ENCODE results near the gene ATRNL1. TPM values are rescaled to one million over a fixed set of nuclear protein-coding genes. Genes with fewer than 3 reads are reported as not detected.
A peak's percentile ranks its signal among the peaks of the same experiment; 100 is the strongest.

ATRNL1 gene
- total and polyA plus RNA-seq, 2 experiments from 2014 or later = 4.8 to 29.7 TPM

DNA sequence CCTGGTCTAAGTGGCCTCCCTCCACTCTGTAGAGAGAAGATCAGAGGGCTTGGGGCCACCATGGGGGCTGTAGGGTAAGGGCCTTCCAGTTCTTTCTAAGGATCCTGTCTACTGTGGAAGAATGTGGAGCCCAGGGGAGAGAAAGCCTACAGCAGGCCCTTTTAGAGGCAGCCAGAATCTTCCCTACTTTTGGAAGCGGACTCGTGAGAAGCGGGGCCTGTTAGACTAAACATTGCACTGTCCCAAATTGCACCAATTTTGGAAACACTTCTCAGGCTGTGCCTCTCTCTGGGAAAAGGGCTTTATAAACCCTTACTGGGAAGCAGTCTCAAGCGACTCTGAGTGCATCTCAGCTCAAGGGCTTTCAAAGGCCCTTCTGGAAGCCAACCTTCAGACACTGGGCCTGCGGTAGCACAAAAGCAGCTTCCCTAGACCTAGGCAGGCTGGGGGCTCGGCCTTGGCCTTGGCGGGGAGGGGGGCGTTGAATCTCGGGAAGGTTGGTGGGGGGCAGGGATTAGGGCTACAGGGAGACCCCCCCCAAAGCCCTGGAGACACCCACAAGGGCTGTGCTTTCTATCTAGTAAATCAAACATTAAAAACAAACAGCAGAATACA, 881.8 kb downstream of the ATRNL1 start:
- Mint-ChIP-seq H3K4me1 (peaks cover 25% of the 10 kb centered on the region), H3K27ac (no peak overlapping the region), H3K9me3 (peaks cover 10% of the 10 kb centered on the region), H3K36me3 (ENCODE audit: low read depth) (peaks cover 7% of the 10 kb centered on the region), H3K4me3 (no peak overlapping the region), H3K27me3 (ENCODE audit: insufficient read depth, low read depth, poor library complexity) (peaks cover 11% of the 10 kb centered on the region)
- ATAC-seq (peak; percentile 52), DNase-seq (ENCODE audit: low spot score) (no peak)
- no peaks in the 10 kb centered on the region for H3K79me2 ChIP-seq (replicated peaks; ENCODE audit: insufficient read depth)
- peaks cover 15% of the 10 kb centered on the region for H3K4me1 ChIP-seq (ENCODE audit: insufficient read depth)
- H3K27me3 ChIP-seq (ENCODE audit: insufficient read depth) = no peaks in the 10 kb centered on the region
- H3F3A ChIP-seq (replicated peaks; ENCODE audit: low read depth) = no peaks in the 10 kb centered on the region
- H3K9me2 ChIP-seq (ENCODE audit: insufficient read depth) = peaks cover 3% of the 10 kb centered on the region; the same call in 1 of the 2 replicates
- H2AFZ ChIP-seq = no peak overlapping the region
- H3K4me3 ChIP-seq = no peak overlapping the region
- no peak overlapping the region for H3K4me2 ChIP-seq
- H4K20me1 ChIP-seq (replicated peaks; ENCODE audit: insufficient read depth) = no peaks in the 10 kb centered on the region
- no peak overlapping the region for H3K27ac ChIP-seq (ENCODE audit: low read depth)
- TF ChIP-seq POLR2AphosphoS5 (IDR thresholded peaks at IDR 0.05; ENCODE audit: low read depth) = no peak
- TF ChIP-seq, protein P1, sequence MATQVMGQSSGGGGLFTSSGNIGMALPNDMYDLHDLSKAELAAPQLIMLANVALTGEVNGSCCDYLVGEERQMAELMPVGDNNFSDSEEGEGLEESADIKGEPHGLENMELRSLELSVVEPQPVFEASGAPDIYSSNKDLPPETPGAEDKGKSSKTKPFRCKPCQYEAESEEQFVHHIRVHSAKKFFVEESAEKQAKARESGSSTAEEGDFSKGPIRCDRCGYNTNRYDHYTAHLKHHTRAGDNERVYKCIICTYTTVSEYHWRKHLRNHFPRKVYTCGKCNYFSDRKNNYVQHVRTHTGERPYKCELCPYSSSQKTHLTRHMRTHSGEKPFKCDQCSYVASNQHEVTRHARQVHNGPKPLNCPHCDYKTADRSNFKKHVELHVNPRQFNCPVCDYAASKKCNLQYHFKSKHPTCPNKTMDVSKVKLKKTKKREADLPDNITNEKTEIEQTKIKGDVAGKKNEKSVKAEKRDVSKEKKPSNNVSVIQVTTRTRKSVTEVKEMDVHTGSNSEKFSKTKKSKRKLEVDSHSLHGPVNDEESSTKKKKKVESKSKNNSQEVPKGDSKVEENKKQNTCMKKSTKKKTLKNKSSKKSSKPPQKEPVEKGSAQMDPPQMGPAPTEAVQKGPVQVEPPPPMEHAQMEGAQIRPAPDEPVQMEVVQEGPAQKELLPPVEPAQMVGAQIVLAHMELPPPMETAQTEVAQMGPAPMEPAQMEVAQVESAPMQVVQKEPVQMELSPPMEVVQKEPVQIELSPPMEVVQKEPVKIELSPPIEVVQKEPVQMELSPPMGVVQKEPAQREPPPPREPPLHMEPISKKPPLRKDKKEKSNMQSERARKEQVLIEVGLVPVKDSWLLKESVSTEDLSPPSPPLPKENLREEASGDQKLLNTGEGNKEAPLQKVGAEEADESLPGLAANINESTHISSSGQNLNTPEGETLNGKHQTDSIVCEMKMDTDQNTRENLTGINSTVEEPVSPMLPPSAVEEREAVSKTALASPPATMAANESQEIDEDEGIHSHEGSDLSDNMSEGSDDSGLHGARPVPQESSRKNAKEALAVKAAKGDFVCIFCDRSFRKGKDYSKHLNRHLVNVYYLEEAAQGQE (IDR thresholded peaks at IDR 0.05; ENCODE audit: unreplicated experiment) = no peak
- TF ChIP-seq ZNF114 (CRISPR knock-in tag; IDR thresholded peaks at IDR 0.05) = no peak
- no peak for TF ChIP-seq NANOG (IDR thresholded peaks at IDR 0.05; ENCODE audit: borderline replicate concordance)
- no peak for TF ChIP-seq ZNF331 (CRISPR knock-in tag; IDR thresholded peaks at IDR 0.05; ENCODE audit: low read depth)
- TF ChIP-seq EZH2phosphoT487 (IDR thresholded peaks at IDR 0.05; ENCODE audit: unreplicated experiment) = no peak
- no peaks in the 10 kb centered on the region for H3K36me3 ChIP-seq (ENCODE audit: insufficient read depth)

DNA sequence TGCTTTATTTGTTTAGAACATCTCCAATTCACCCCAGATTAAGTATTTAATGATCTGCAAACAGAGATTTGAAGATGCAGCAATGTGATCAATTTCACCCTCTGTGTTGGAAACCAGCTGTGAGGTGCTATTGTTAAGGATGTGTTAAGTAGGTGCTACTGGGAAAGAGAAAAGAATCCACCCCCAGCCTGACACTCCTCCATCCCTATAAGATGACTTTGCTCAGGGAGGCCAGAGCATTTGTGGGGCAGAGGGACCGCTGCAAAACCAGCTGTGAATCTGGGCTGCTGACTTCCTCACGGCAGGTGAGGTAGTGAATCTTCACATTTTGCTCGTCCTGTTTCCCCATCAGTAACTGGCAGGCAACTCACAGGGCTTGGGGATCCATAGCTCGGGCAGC, 882.3 kb downstream of the ATRNL1 start:
- H3K27me3 Mint-ChIP-seq (ENCODE audit: insufficient read depth, low read depth, poor library complexity) = peaks cover 11% of the 10 kb centered on the region
- TF ChIP-seq CREB1 (CRISPR knock-in tag; IDR thresholded peaks at IDR 0.05; ENCODE audit: low read depth) (no peak), EZH2 (IDR thresholded peaks at IDR 0.05; ENCODE audit: low read depth, unreplicated experiment) (no peak), ZNF331 (CRISPR knock-in tag; IDR thresholded peaks at IDR 0.05; ENCODE audit: low read depth) (no peak), EZH2phosphoT487 (IDR thresholded peaks at IDR 0.05; ENCODE audit: unreplicated experiment) (no peak), STAT1 (IDR thresholded peaks at IDR 0.05; ENCODE audit: unreplicated experiment) (no peak), POLR2AphosphoS5 (IDR thresholded peaks at IDR 0.05; ENCODE audit: low read depth) (no peak), ZNF114 (CRISPR knock-in tag; IDR thresholded peaks at IDR 0.05) (no peak), NANOG (IDR thresholded peaks at IDR 0.05; ENCODE audit: borderline replicate concordance) (no peak), JUNB (IDR thresholded peaks at IDR 0.05; ENCODE audit: unreplicated experiment) (no peak)
- TF ChIP-seq, protein P2, sequence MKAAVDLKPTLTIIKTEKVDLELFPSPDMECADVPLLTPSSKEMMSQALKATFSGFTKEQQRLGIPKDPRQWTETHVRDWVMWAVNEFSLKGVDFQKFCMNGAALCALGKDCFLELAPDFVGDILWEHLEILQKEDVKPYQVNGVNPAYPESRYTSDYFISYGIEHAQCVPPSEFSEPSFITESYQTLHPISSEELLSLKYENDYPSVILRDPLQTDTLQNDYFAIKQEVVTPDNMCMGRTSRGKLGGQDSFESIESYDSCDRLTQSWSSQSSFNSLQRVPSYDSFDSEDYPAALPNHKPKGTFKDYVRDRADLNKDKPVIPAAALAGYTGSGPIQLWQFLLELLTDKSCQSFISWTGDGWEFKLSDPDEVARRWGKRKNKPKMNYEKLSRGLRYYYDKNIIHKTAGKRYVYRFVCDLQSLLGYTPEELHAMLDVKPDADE (IDR thresholded peaks at IDR 0.05) = no peak

More for the DNA sequence above, 882.3 kb downstream of the ATRNL1 start:
- Histone ChIP-seq H3K4me3 (no peak overlapping the region), H3K9me2 (ENCODE audit: insufficient read depth) (peaks cover 3% of the 10 kb centered on the region; the same call in 1 of the 2 replicates), H3K27ac (ENCODE audit: low read depth) (no peak overlapping the region), H4K20me1 (replicated peaks; ENCODE audit: insufficient read depth) (no peaks in the 10 kb centered on the region), H3K79me2 (replicated peaks; ENCODE audit: insufficient read depth) (no peaks in the 10 kb centered on the region), H3K4me2 (no peak overlapping the region), H2AFZ (no peak overlapping the region), H3K27me3 (ENCODE audit: insufficient read depth) (no peaks in the 10 kb centered on the region), H3K4me1 (ENCODE audit: insufficient read depth) (peaks cover 15% of the 10 kb centered on the region), H3K36me3 (ENCODE audit: insufficient read depth) (no peaks in the 10 kb centered on the region), H3F3A (replicated peaks; ENCODE audit: low read depth) (no peaks in the 10 kb centered on the region)
- ATAC-seq (peak; percentile 92), DNase-seq (ENCODE audit: low spot score) (peak; percentile 38)
- peaks cover 25% of the 10 kb centered on the region for H3K4me1 Mint-ChIP-seq
- no peak overlapping the region for H3K4me3 Mint-ChIP-seq
- peaks cover 10% of the 10 kb centered on the region for H3K9me3 Mint-ChIP-seq
- no peak overlapping the region for H3K27ac Mint-ChIP-seq
- H3K36me3 Mint-ChIP-seq (ENCODE audit: low read depth) = peaks cover 7% of the 10 kb centered on the region

Measured in GM23338 (cell line).